Endometrial microvascular endothelial cells (primary cell): ENCODE data around the gene TTR. TPM values are rescaled to one million over a fixed set of nuclear protein-coding genes. Genes with fewer than 3 reads are reported as not detected.

Experiments
- in situ Hi-C: cut with HindIII; loops from 2 replicates; pipeline ENCODE4 v1.10.0; 2017; ENCODE audit warnings: low sequenced_read_pairs, low pct_unique_long_range_greater_than_20kb; ENCODE audit errors: inconsistent ontology term
- total RNA-seq: library from RNA; depleted of rRNA; stranded (reverse); fragments of >200 nt; gene quantifications from one replicate; pipeline ENCODE4 v1.2.3, GENCODE V29; 2015; ENCODE audit errors: inconsistent ontology term

Gene TTR
- total RNA-seq, 1 donor from 2014 or later = not detected

GRCh38 chr18:31610286-31611205 lies 18.9 kb downstream of the TTR start:
- in situ Hi-C loops = no loop called here

GRCh38 chr18:31611511-31611910 lies 19.8 kb downstream of the TTR start:
- in situ Hi-C loops = no loop called here

GRCh38 chr18:31612124-31612523 lies 20.4 kb downstream of the TTR start:
- in situ Hi-C loops = no loop called here

- in situ Hi-C loops = no loop called here
These were observed 22.4 kb downstream of the TTR start for GRCh38 chr18:31614044-31614443.

- in situ Hi-C loops = no loop called here
These were observed 24.9 kb downstream of the TTR start for GRCh38 chr18:31616586-31616985.

- in situ Hi-C loops = no loop called here
These were observed 25.5 kb downstream of the TTR start for GRCh38 chr18:31617031-31617717.

- in situ Hi-C loops = no loop called here
These were observed 27.1 kb downstream of the TTR start for GRCh38 chr18:31618801-31619200.

GRCh38 chr18:31619291-31619690 lies 27.6 kb downstream of the TTR start:
- in situ Hi-C loops = no loop called here

- in situ Hi-C loops = no loop called here
These were observed 33.4 kb downstream of the TTR start for GRCh38 chr18:31624892-31625640.

- in situ Hi-C loops = no loop called here
These were observed 34.7 kb downstream of the TTR start for GRCh38 chr18:31626409-31626808.

- in situ Hi-C loops = no loop called here
These were observed 38.9 kb downstream of the TTR start for GRCh38 chr18:31630549-31630948.

GRCh38 chr18:31631526-31631925 lies 39.8 kb downstream of the TTR start:
- in situ Hi-C loops = no loop called here

- in situ Hi-C loops = no loop called here
These were observed 40.7 kb downstream of the TTR start for GRCh38 chr18:31632356-31632755.

GRCh38 chr18:31633392-31634330 lies 42.0 kb downstream of the TTR start:
- in situ Hi-C loops = no loop called here

GRCh38 chr18:31634331-31634713 lies 42.6 kb downstream of the TTR start:
- in situ Hi-C loops = no loop called here

GRCh38 chr18:31636387-31636786 lies 44.7 kb downstream of the TTR start:
- in situ Hi-C loops = no loop called here

- in situ Hi-C loops = no loop called here
These were observed 45.8 kb downstream of the TTR start for GRCh38 chr18:31637445-31637844.

GRCh38 chr18:31643003-31643402 lies 51.3 kb downstream of the TTR start:
- in situ Hi-C loops = no loop called here

- in situ Hi-C loops = no loop called here
These were observed 53.7 kb downstream of the TTR start for GRCh38 chr18:31645411-31645810.
